DND-41 (cell line): ENCODE measurements around the gene BCL11A.
A peak's percentile ranks its signal among the peaks of the same experiment; 100 is the strongest.

Experiments used
- ATAC-seq: fragments of 200-7000 bp; cut with Tn5 transposase; 3 replicates; pipeline ENCODE4 v1.9.1; 2021; ENCODE audit warnings: low read depth; ENCODE audit not compliant: insufficient read depth
- DNase-seq: peaks from one replicate; pipeline ENCODE4 v3.0.0-alpha.2; 2020
- H2AFZ ChIP-seq: 2 replicates; pipeline ENCODE4 v1.6.0; 2012; ENCODE audit warnings: low read depth, low read length
- H3K27ac ChIP-seq: 2 replicates; pipeline ENCODE4 v1.5.1; 2012; ENCODE audit warnings: low read length, inconsistent platforms
- H3K27me3 ChIP-seq: fragments of 200-600 bp; sonication (generic); 2 replicates; pipeline ENCODE4 v1.6.0; 2012; ENCODE audit warnings: low read length, mild to moderate bottlenecking, inconsistent platforms; ENCODE audit not compliant: insufficient read depth, poor library complexity
- H3K36me3 ChIP-seq: 2 replicates; pipeline ENCODE4 v1.5.1; 2012; ENCODE audit warnings: low read length, inconsistent platforms; ENCODE audit not compliant: insufficient read depth
- H3K4me1 ChIP-seq: 2 replicates; pipeline ENCODE4 v1.5.1; 2012; ENCODE audit warnings: mild to moderate bottlenecking, low read length; ENCODE audit not compliant: insufficient read depth
- H3K4me2 ChIP-seq: 2 replicates; pipeline ENCODE4 v1.6.0; 2012; ENCODE audit warnings: mild to moderate bottlenecking, moderate library complexity, low read length, inconsistent platforms; ENCODE audit not compliant: insufficient read depth
- H3K4me3 ChIP-seq, 2 experiments: fragments of 200-600 bp in 1 of 2; shearing (Covaris generic) in 1 of 2; 2 replicates each; pipeline ENCODE4 v1.5.1; 2012 to 2016; ENCODE audit warnings: inconsistent platforms in 2 of 2, low read length in 2 of 2, mild to moderate bottlenecking in 2 of 2, low read depth in 1 of 2, moderate library complexity in 1 of 2
- H3K79me2 ChIP-seq: 2 replicates; pipeline ENCODE4 v1.6.0; 2012; ENCODE audit warnings: low read length, inconsistent platforms; ENCODE audit not compliant: insufficient read depth
- H3K9ac ChIP-seq: 2 replicates; pipeline ENCODE4 v1.6.0; 2012; ENCODE audit warnings: low read depth, mild to moderate bottlenecking, inconsistent platforms, low read length, moderate library complexity
- H3K9me3 ChIP-seq: 2 replicates; pipeline ENCODE4 v1.5.1; 2012; ENCODE audit warnings: low read length, moderate library complexity, mild to moderate bottlenecking, inconsistent platforms; ENCODE audit not compliant: insufficient read depth, severe bottlenecking
- H4K20me1 ChIP-seq: 2 replicates; pipeline ENCODE4 v1.6.0; 2012; ENCODE audit warnings: low read length; ENCODE audit not compliant: insufficient read depth
- EZH2 ChIP-seq: IDR thresholded peaks from 3 replicates; pipeline ENCODE4 v1.6.1; 2012; ENCODE audit warnings: borderline replicate concordance, low read depth, mild to moderate bottlenecking, moderate library complexity, low read length, inconsistent platforms; ENCODE audit not compliant: severe bottlenecking
- TF ChIP-seq, protein P1 (sequence below): IDR thresholded peaks from 2 replicates; pipeline ENCODE4 v1.5.1; 2012; ENCODE audit warnings: borderline replicate concordance, low read length, moderate library complexity, mild to moderate bottlenecking; ENCODE audit not compliant: poor library complexity, severe bottlenecking; ENCODE audit errors: extremely low read depth

Gene BCL11A

DNA sequence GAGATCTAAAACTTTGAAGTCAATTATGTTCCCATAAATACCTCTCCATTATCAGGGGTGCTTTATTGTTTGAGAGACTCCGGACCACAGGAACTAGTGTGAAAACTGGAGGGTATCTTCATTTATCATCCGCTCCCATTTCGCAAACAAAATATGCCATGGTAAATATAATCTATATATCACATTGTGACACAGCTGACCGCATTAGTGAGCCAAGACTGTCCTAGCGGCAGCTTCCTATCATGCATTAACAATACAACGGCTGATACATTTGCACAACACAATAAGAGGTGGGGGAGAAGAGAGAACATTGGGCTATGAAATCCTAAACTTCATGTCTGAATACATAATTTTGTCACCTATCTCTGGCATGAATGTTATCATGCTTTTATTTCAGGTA is 29.5 kb downstream of the BCL11A start:
- no peak for DNase-seq
- Histone ChIP-seq H3K27ac (no peak overlapping the region), H3K79me2 (peaks cover 100% of the 10 kb centered on the region), H3K36me3 (peaks cover 75% of the 10 kb centered on the region), H3K9me3 (no peaks in the 10 kb centered on the region), H3K4me2 (no peak overlapping the region), H3K27me3 (no peaks in the 10 kb centered on the region), H3K4me3 (no peak overlapping the region), H4K20me1 (peaks cover 67% of the 10 kb centered on the region), H2AFZ (no peak overlapping the region), H3K4me1 (peaks cover 25% of the 10 kb centered on the region; the same call in 1 of the 2 replicates), H3K9ac (no peak overlapping the region)
- TF ChIP-seq, protein P1, sequence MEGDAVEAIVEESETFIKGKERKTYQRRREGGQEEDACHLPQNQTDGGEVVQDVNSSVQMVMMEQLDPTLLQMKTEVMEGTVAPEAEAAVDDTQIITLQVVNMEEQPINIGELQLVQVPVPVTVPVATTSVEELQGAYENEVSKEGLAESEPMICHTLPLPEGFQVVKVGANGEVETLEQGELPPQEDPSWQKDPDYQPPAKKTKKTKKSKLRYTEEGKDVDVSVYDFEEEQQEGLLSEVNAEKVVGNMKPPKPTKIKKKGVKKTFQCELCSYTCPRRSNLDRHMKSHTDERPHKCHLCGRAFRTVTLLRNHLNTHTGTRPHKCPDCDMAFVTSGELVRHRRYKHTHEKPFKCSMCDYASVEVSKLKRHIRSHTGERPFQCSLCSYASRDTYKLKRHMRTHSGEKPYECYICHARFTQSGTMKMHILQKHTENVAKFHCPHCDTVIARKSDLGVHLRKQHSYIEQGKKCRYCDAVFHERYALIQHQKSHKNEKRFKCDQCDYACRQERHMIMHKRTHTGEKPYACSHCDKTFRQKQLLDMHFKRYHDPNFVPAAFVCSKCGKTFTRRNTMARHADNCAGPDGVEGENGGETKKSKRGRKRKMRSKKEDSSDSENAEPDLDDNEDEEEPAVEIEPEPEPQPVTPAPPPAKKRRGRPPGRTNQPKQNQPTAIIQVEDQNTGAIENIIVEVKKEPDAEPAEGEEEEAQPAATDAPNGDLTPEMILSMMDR, result no peak
- no peak for TF ChIP-seq EZH2
- ATAC-seq, result no peak

DNA sequence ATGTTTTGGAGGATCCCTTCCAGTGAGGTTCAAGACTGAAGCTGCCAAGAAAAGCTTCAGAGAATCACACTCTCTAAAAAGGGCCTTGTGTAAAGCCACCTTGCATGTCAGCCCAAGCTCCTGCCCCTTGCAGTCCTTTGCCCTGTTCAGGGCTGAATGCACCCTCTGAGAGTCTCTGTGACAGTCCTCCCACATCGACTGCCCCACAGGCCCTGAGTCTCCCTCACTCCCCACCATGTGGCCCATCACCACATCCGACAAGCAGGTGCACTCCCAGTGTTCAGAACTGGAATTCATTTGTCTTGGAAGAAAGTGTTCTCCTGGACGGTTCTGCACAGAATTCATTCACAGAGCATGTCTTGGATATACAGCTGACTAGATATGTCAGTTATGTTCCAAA is 31.0 kb downstream of the BCL11A start:
- ATAC-seq (no peak), DNase-seq (no peak)
- TF ChIP-seq, protein P1, result no peak
- no peak for TF ChIP-seq EZH2
- peaks cover 100% of the 10 kb centered on the region for H3K79me2 ChIP-seq
- H4K20me1 ChIP-seq, result peaks cover 61% of the 10 kb centered on the region
- no peaks in the 10 kb centered on the region for H3K27me3 ChIP-seq
- H3K4me2 ChIP-seq, result no peak overlapping the region
- H3K9ac ChIP-seq, result no peak overlapping the region
- peaks cover 72% of the 10 kb centered on the region for H3K36me3 ChIP-seq
- H2AFZ ChIP-seq, result no peak overlapping the region
- peak overlapping the region; percentile 9; the same call in 1 of the 2 replicates for H3K27ac ChIP-seq
- no peak overlapping the region for H3K4me3 ChIP-seq
- peaks cover 17% of the 10 kb centered on the region; the same call in 1 of the 2 replicates for H3K4me1 ChIP-seq
- no peaks in the 10 kb centered on the region for H3K9me3 ChIP-seq

DNA sequence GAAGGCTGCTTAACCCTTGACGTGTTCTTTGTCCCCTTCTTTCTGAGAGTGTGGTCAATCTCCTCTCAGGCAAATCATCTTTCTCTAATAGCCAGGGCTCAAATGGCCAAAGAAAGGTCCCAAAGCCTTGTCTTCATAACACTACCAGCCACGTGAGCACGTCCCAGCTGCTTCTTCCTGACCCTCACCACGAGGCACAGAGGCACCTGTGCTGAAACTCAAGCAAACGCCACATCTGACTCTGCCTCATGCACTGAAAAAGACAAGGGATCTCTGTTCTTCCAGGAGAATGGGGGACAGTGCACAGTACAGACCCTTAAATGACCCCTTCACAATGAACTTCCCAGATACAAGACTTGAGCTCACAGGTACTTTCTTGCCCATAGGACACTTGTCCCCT is 31.8 kb downstream of the BCL11A start:
- TF ChIP-seq EZH2, result no peak
- TF ChIP-seq, protein P1, result no peak
- no peak overlapping the region for H3K27ac ChIP-seq

DNA sequence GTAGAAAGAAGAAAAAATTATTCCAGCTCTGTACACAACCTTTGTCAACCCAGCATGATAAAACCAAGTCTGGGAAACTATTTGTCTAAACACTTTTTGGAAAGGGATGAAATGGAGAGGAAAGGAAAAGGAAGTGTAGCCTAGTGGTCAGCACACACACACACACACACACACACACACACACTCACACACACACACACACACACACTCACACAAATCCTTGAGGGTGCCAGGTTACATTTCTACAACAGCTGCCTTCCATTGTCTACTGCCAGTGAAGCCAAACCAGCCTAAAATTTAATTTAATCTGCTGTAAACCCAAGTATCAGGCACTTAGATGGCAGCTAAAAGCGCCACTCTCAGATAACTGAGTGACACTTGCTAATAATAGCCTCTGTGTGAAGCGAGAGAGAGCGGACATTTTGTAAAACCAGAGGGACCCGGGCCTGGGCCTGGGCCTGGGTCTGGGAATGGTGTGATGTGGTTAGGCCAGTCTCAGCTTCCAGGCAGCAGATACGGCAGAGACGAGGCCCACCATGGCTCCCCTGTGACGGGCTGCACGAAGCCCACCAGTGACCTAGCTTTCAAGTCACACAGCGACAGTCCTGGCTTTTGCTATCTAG is 32.4 kb downstream of the BCL11A start:
- H3K79me2 ChIP-seq, result peaks cover 100% of the 10 kb centered on the region
- no peaks in the 10 kb centered on the region for H3K27me3 ChIP-seq
- H3K9ac ChIP-seq, result no peak overlapping the region
- peaks cover 78% of the 10 kb centered on the region for H3K36me3 ChIP-seq
- no peak overlapping the region for H2AFZ ChIP-seq
- TF ChIP-seq, protein P1, result no peak
- no peak for TF ChIP-seq EZH2
- 0 out of 2 replicates have a peak, but pooled peaks cover 6% of the 10 kb centered on the region for H3K4me1 ChIP-seq
- no peaks in the 10 kb centered on the region for H3K9me3 ChIP-seq
- peaks cover 63% of the 10 kb centered on the region for H4K20me1 ChIP-seq
- H3K4me3 ChIP-seq, result no peak overlapping the region
- ATAC-seq, result no peak
- no peak overlapping the region for H3K27ac ChIP-seq
- DNase-seq, result no peak
- H3K4me2 ChIP-seq, result no peak overlapping the region

More for the DNA sequence above, 31.8 kb downstream of the BCL11A start:
- Histone ChIP-seq H2AFZ (no peak overlapping the region), H3K4me1 (peaks cover 12% of the 10 kb centered on the region; the same call in 1 of the 2 replicates), H3K36me3 (peaks cover 72% of the 10 kb centered on the region), H3K4me3 (no peak overlapping the region), H3K4me2 (no peak overlapping the region), H3K27me3 (no peaks in the 10 kb centered on the region), H3K9me3 (no peaks in the 10 kb centered on the region), H3K79me2 (peaks cover 100% of the 10 kb centered on the region), H3K9ac (no peak overlapping the region), H4K20me1 (peaks cover 61% of the 10 kb centered on the region)
- DNase-seq (no peak), ATAC-seq (peak; percentile 47; the same call in 2 of the 3 replicates)
